ENCODE data around the gene CRYGS.

The CRYGS gene

DNA sequence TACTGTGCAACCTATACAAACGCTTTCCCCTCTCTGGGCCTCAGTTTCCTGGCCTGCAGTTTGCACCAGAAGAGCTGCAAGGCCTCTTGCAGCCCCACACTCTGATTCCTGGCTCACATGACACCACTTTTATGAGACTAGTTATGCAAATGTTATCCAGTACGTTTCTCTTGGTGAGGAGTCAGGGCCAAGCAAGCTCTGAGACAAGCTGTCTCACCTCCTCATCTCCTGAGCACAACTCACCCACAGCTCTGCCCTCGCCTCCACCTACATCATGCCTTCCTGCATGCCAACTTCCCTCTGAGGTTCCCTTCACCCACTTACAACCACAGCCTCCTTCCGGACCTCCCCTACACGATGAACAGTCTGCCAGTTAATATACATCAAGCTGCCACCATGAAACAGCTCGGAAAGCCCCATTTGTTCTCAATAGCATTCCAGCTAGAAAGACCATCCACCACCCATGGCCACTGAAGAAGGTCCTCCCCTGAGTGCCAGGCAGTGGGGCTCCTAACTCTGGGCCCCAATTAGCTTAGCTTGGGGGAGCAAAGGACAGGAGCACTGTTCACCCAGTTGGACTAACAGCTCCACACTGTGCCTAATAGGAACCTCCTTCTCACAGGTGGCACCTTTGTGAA is 25.0 kb downstream of the CRYGS start:
- ChIA-PET CTCF (interaction anchor here (0.7 to 1.6 kb wide), 3 partner anchors 20 to 56 kb away, joined by 3 to 6 read pairs (median 5); no protein-coding TSS in a partner anchor), POLR2A (no interaction called here)
- no peak overlapping the region for H3K27ac ChIP-seq (ENCODE audit: extremely low read depth, low read depth, low read length)
- H3K9me3 ChIP-seq (ENCODE audit: control insufficient read depth, insufficient read depth, low read depth, low read length), result no peaks in the 10 kb centered on the region
- TF ChIP-seq ZFHX2 (tag by site-specific recombination; conservative IDR thresholded peaks at IDR 0.05) (peak; percentile 87), BCL6B (tag by site-specific recombination; IDR thresholded peaks at IDR 0.05) (no peak), ZNF530 (tag by site-specific recombination; IDR thresholded peaks at IDR 0.05; ENCODE audit: low read depth) (no peak), EGR2 (tag by site-specific recombination; IDR thresholded peaks at IDR 0.05; ENCODE audit: low read depth) (peak; percentile 86)
- H3K36me3 ChIP-seq (ENCODE audit: control insufficient read depth in 2 of 2, insufficient read depth in 1 of 2, low read length in 2 of 2), result no peaks in the 10 kb centered on the region
- H3K4me1 ChIP-seq (ENCODE audit: control insufficient read depth, insufficient read depth, low read length), result no peaks in the 10 kb centered on the region
- H3K4me3 ChIP-seq (ENCODE audit: low read depth, low read length), result no peak overlapping the region

DNA sequence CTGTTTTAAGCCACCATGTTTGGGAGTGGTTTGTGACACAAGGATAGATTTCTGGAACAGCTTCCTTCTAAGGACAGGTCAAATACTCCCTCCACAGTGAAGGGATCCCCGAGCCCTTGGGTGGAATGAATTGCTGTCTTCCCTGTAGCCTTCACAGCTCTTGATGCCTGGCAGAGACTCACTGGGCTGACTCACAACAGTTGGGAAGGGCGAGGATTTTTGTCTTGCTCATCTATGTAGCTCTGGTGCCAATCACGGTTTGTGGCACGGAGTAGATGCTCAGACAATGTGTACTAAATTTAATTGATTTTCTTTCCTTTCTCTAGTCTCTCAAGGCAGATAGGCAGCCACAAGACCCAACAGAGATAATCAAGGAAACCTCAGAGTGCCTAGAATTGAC is 27.0 kb downstream of the CRYGS start:
- CTCF ChIA-PET, result interaction anchor here (0.7 kb wide), 1 partner anchor 536 kb away, joined by 5 read pairs; no protein-coding TSS in a partner anchor
- H3K36me3 ChIP-seq (ENCODE audit: control insufficient read depth in 2 of 2, insufficient read depth in 1 of 2, low read length in 2 of 2), result no peaks in the 10 kb centered on the region
- POLR2A ChIA-PET, result no interaction called here
- H3K4me1 ChIP-seq (ENCODE audit: control insufficient read depth, insufficient read depth, low read length), result no peaks in the 10 kb centered on the region
- TF ChIP-seq ZNF223 (tag by site-specific recombination; IDR thresholded peaks at IDR 0.05) (no peak), ZIC2 (tag by site-specific recombination; IDR thresholded peaks at IDR 0.05) (no peak), ZBTB48 (tag by site-specific recombination; IDR thresholded peaks at IDR 0.05) (no peak), SP2 (tag by site-specific recombination; IDR thresholded peaks at IDR 0.05) (no peak), ZNF184 (tag by site-specific recombination; IDR thresholded peaks at IDR 0.05) (no peak), ZNF777 (tag by site-specific recombination; IDR thresholded peaks at IDR 0.05; ENCODE audit: borderline replicate concordance) (no peak), TSHZ1 (tag by site-specific recombination; IDR thresholded peaks at IDR 0.05; ENCODE audit: borderline replicate concordance) (no peak), ZNF324 (tag by site-specific recombination; IDR thresholded peaks at IDR 0.05) (no peak), HOXD13 (CRISPR knock-in tag; IDR thresholded peaks at IDR 0.05; ENCODE audit: borderline replicate concordance) (no peak), ZNF792 (tag by site-specific recombination; IDR thresholded peaks at IDR 0.05) (no peak), ZNF670 (tag by site-specific recombination; IDR thresholded peaks at IDR 0.05; ENCODE audit: low read depth) (no peak), ZNF138 (tag by site-specific recombination; IDR thresholded peaks at IDR 0.05; ENCODE audit: borderline replicate concordance) (no peak), ZBTB21 (tag by site-specific recombination; IDR thresholded peaks at IDR 0.05) (no peak), ZNF133 (tag by site-specific recombination; IDR thresholded peaks at IDR 0.05) (no peak)
- TF ChIP-seq, protein P1, sequence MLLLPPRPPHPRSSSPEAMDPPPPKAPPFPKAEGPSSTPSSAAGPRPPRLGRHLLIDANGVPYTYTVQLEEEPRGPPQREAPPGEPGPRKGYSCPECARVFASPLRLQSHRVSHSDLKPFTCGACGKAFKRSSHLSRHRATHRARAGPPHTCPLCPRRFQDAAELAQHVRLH (tag by site-specific recombination; IDR thresholded peaks at IDR 0.05), result no peak
- TF ChIP-seq, protein P2, sequence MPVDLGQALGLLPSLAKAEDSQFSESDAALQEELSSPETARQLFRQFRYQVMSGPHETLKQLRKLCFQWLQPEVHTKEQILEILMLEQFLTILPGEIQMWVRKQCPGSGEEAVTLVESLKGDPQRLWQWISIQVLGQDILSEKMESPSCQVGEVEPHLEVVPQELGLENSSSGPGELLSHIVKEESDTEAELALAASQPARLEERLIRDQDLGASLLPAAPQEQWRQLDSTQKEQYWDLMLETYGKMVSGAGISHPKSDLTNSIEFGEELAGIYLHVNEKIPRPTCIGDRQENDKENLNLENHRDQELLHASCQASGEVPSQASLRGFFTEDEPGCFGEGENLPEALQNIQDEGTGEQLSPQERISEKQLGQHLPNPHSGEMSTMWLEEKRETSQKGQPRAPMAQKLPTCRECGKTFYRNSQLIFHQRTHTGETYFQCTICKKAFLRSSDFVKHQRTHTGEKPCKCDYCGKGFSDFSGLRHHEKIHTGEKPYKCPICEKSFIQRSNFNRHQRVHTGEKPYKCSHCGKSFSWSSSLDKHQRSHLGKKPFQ (tag by site-specific recombination; IDR thresholded peaks at IDR 0.05), result no peak
- TF ChIP-seq, protein P3, sequence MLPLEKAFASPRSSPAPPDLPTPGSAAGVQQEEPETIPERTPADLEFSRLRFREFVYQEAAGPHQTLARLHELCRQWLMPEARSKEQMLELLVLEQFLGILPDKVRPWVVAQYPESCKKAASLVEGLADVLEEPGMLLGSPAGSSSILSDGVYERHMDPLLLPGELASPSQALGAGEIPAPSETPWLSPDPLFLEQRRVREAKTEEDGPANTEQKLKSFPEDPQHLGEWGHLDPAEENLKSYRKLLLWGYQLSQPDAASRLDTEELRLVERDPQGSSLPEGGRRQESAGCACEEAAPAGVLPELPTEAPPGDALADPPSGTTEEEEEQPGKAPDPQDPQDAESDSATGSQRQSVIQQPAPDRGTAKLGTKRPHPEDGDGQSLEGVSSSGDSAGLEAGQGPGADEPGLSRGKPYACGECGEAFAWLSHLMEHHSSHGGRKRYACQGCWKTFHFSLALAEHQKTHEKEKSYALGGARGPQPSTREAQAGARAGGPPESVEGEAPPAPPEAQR (tag by site-specific recombination; IDR thresholded peaks at IDR 0.05), result no peak
- TF ChIP-seq, protein P4, sequence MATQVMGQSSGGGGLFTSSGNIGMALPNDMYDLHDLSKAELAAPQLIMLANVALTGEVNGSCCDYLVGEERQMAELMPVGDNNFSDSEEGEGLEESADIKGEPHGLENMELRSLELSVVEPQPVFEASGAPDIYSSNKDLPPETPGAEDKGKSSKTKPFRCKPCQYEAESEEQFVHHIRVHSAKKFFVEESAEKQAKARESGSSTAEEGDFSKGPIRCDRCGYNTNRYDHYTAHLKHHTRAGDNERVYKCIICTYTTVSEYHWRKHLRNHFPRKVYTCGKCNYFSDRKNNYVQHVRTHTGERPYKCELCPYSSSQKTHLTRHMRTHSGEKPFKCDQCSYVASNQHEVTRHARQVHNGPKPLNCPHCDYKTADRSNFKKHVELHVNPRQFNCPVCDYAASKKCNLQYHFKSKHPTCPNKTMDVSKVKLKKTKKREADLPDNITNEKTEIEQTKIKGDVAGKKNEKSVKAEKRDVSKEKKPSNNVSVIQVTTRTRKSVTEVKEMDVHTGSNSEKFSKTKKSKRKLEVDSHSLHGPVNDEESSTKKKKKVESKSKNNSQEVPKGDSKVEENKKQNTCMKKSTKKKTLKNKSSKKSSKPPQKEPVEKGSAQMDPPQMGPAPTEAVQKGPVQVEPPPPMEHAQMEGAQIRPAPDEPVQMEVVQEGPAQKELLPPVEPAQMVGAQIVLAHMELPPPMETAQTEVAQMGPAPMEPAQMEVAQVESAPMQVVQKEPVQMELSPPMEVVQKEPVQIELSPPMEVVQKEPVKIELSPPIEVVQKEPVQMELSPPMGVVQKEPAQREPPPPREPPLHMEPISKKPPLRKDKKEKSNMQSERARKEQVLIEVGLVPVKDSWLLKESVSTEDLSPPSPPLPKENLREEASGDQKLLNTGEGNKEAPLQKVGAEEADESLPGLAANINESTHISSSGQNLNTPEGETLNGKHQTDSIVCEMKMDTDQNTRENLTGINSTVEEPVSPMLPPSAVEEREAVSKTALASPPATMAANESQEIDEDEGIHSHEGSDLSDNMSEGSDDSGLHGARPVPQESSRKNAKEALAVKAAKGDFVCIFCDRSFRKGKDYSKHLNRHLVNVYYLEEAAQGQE (tag by site-specific recombination; IDR thresholded peaks at IDR 0.05), result no peak
- no peak overlapping the region for H3K4me3 ChIP-seq (ENCODE audit: low read depth, low read length)
- H3K9me3 ChIP-seq (ENCODE audit: control insufficient read depth, insufficient read depth, low read depth, low read length), result no peaks in the 10 kb centered on the region
- no peak overlapping the region for H3K27ac ChIP-seq (ENCODE audit: extremely low read depth, low read depth, low read length)
